ENCODE measurements around the gene FBXW4.

FBXW4 gene

DNA sequence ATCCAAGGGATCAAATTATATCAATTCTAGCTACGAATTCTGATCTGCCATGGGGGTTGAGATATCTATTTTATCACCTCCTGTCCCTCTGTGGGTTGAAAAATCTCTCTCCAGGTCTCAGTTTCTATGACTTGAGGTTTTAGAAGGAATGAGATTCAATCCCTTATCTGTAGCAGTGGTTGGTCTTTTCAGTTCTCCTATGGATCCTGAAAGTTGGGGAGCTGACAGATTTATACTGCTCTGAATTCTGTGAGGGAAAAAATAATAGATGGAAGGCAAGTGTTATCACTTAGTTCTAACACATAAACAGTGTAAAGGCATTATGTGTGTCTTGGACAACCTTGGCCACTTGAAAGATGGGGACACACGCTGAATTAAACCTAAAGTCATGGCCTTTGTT is 15.8 kb upstream of the FBXW4 start:
- TF ChIP-seq, protein P1, sequence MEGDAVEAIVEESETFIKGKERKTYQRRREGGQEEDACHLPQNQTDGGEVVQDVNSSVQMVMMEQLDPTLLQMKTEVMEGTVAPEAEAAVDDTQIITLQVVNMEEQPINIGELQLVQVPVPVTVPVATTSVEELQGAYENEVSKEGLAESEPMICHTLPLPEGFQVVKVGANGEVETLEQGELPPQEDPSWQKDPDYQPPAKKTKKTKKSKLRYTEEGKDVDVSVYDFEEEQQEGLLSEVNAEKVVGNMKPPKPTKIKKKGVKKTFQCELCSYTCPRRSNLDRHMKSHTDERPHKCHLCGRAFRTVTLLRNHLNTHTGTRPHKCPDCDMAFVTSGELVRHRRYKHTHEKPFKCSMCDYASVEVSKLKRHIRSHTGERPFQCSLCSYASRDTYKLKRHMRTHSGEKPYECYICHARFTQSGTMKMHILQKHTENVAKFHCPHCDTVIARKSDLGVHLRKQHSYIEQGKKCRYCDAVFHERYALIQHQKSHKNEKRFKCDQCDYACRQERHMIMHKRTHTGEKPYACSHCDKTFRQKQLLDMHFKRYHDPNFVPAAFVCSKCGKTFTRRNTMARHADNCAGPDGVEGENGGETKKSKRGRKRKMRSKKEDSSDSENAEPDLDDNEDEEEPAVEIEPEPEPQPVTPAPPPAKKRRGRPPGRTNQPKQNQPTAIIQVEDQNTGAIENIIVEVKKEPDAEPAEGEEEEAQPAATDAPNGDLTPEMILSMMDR (IDR thresholded peaks at IDR 0.05), result no peak
- no peak for TF ChIP-seq ZFX (IDR thresholded peaks at IDR 0.05; ENCODE audit: borderline replicate concordance)

DNA sequence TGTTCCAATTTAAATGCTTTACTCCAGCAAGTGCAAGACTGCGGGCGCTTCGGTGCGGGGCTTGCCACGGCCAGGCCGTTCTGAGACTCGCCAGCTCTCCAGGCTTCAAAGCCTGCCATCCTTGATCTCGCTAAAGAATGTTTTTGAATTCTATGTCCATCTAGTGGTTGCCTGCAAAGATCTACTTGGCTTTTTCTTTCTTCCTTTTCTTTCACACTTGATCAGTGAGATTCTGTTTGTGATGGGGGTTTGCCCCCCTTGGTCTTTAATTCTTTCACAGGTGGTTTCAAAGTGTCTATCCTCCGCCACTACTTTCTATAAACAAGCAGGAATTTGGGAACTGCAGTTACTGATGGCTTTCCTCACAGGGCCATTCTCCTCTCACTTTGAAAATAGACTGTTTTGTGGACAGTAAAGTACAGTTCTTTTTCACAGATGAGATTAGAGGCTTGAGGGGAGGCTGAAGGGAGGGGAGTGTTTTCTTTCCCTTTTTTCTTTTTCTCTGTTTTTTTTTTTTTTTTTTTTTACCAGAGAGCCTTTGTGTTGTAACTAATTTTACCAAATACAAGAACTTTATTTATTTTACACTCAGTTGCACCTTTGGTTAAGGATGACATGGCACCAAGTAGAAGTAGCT is 15.2 kb upstream of the FBXW4 start:
- no peak overlapping the region for H3K27ac ChIP-seq
- TF ChIP-seq, protein P1 (IDR thresholded peaks at IDR 0.05), result no peak
- TF ChIP-seq ZFX (IDR thresholded peaks at IDR 0.05; ENCODE audit: borderline replicate concordance), result no peak

More for the DNA sequence above, 15.8 kb upstream of the FBXW4 start:
- H3K27ac ChIP-seq, result no peak overlapping the region

DNA sequence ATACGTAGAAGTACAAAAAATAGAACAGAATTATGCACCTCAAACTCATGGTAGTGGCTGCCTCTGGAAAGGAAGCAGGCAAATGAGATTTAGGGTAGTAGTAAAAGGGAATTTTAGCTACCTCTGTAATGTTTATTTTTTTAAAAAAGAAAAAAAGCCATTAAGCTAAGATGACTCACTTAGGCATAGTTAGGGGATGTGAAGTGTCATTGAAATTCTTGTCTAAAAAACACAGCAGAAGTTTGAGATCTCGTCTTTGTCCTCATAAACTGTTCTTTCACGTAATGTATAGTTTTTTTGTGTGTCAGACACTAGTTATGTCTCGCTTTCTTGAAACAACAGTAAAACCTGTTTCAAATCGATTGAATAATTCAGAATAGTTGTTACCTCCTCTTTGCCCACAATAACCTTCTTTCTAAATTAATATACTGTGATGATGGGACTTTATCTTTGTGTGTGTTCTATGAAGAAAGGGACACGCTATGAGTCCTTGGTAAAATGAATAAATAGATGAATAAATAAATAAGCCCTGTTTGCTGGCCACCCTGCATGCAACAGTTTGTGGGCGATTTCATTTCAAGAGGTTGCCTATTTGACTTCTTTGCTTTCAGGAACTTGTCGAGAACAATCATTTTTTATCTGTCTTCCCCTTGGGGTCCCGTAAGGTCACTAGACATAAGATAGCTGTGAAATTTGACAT is 14.5 kb upstream of the FBXW4 start:
- H3K27ac ChIP-seq, result no peak overlapping the region

DNA sequence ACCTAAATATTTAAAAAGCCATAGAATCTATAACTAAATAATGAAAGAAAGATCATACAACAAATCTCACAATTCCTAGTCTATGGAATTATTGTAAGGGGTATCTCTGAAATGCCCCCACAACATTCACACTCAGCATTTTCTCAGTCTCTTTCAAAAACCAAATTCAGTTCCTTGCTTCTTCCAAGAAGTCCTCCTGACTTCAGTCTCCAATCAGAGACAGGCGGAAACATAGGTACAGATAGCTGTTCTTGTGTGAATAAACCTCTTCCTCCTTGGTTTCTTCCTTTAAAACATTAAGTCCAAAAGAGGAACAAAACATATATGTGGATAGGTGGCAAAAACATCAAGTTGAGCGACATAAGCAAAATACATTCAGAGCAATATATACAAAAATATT is 13.9 kb upstream of the FBXW4 start:
- TF ChIP-seq, protein P1 (IDR thresholded peaks at IDR 0.05), result no peak
- no peak for TF ChIP-seq ZFX (IDR thresholded peaks at IDR 0.05; ENCODE audit: borderline replicate concordance)
- no peak overlapping the region for H3K27ac ChIP-seq

More for the DNA sequence above, 14.5 kb upstream of the FBXW4 start:
- no peak for TF ChIP-seq ZFX (IDR thresholded peaks at IDR 0.05; ENCODE audit: borderline replicate concordance)
- TF ChIP-seq, protein P1 (IDR thresholded peaks at IDR 0.05), result no peak

DNA sequence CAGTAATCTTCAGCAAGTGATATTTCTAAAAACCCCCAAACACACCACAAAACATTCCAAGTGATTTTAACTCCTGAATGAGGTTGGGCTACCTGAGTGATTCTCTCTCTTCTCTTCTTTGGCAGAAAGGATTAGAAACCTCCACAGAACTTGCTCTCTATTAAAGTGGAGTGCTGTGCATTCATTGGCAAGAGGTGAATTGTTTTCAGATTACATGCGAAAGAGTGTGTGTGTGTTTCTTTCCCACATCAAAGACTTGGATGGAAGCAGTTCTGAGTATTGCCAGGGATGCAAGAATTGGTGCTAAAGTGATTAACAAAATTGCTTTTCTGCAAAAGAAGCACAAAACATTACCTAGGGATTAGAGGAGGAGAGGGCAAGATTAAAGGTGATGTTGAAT is 13.1 kb upstream of the FBXW4 start:
- no peak overlapping the region for H3K27ac ChIP-seq
- TF ChIP-seq, protein P1 (IDR thresholded peaks at IDR 0.05), result no peak
- TF ChIP-seq ZFX (IDR thresholded peaks at IDR 0.05; ENCODE audit: borderline replicate concordance), result no peak

DNA sequence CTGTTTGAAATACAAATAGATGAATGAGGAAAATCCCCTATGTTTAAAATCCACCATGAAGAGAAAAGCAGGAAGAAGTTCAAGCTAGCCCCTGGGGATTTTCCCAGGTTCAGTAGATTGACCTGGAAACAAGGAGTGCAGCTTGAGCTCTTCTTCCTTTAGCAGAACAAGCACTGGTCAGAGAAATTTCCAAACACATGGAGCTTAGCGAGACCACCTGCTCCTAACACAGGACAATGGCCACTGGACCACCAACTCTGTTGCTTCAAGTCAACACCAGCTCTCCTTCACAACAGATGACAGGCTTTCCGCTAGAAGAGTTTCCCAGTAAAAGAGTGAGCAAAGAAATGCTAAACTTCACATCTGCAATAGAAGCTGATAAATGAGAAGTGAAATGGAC is 9.4 kb upstream of the FBXW4 start:
- no peak overlapping the region for H3K27ac ChIP-seq
- TF ChIP-seq ZFX (IDR thresholded peaks at IDR 0.05; ENCODE audit: borderline replicate concordance), result no peak
- TF ChIP-seq, protein P1 (IDR thresholded peaks at IDR 0.05), result no peak

DNA sequence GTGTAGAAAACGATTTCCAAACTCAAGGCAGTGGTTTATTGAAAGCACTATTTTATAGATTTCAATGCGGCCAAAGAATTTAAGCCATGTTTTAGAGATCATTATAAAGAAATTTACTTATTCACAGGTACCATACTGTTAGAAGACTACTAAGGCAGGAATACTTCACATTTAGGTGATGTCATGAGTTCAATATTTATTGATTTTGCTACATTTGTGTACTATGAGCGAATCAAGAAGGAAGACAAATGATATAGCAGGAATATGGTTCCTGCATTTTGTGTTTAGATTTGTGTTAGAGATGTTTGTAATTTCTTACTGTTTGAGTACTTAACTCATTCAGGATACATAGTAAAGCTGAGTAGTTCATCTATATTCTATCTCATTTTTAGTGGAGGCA is 1.7 kb upstream of the FBXW4 start:
- TF ChIP-seq, protein P1 (IDR thresholded peaks at IDR 0.05), result no peak
- TF ChIP-seq ZFX (IDR thresholded peaks at IDR 0.05; ENCODE audit: borderline replicate concordance), result no peak
- no peak overlapping the region for H3K27ac ChIP-seq

Data from 22Rv1 (cell line).